Nephron (organoid): Measurements from ENCODE around the gene ITSN2.

ENCODE experiments used
- H3K27ac Mint-ChIP-seq, 3 experiments: 2 replicates each; pipeline ENCODE4 v1.8.0; 2020; ENCODE audit warnings: mixed read lengths in 3 of 3, mild to moderate bottlenecking in 2 of 3, moderate library complexity in 1 of 3
- H3K27me3 Mint-ChIP-seq: 2 replicates; pipeline ENCODE4 v1.8.0; 2021; ENCODE audit warnings: low read depth, mild to moderate bottlenecking, moderate library complexity, mixed read lengths
- H3K36me3 Mint-ChIP-seq: 2 replicates; pipeline ENCODE4 v1.8.0; 2020; ENCODE audit warnings: low read depth, mixed read lengths
- H3K4me1 Mint-ChIP-seq: 2 replicates; pipeline ENCODE4 v1.8.0; 2020; ENCODE audit warnings: mixed read lengths
- H3K4me3 Mint-ChIP-seq, 3 experiments: 2 replicates each; pipeline ENCODE4 v1.8.0; 2020; ENCODE audit warnings: mild to moderate bottlenecking in 3 of 3, mixed read lengths in 3 of 3, moderate library complexity in 2 of 3
- H3K9me3 Mint-ChIP-seq: 2 replicates; pipeline ENCODE4 v1.8.0; 2020; ENCODE audit warnings: mixed read lengths
- TF ChIP-seq, protein P1 (sequence below), 3 experiments: fragments of 200-600 bp; sonication (generic); IDR thresholded peaks; one replicate each; pipeline ENCODE4 v1.5.0; 2021; ENCODE audit warnings: antibody characterized with exemption in 3 of 3; ENCODE audit not compliant: unreplicated experiment in 3 of 3

The ITSN2 gene

DNA sequence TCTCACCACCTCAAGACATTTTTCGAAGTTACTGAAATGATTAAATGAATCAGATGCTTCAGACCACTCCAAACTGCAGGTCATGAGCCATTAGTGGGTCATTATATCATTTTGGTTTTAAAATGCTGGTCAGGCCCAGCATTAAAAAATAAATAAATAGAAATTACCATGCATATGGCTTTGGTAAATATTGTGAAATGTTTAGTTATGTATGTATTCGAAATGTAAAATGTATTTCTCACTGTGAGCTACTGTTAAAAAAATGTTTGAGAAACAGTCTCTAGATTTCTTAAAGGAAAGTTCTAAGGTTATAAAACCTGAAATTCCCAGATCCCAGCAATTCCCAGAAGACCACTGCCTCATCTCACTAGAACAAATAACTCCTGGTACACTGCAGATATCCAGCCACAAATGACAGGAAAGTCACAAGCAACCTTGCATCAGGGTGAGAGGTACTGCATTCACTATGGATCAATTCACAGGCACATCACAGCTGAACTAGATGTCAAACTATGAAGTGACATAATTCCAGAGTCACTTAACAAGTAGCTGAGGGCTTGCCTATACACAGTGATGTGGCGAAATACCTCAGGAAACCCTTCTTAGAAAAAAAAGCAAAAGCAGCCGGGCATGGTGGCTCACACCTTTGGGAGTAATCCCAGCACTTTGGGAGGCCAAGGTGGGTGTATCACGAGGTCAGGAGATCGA lies 138.8 kb downstream of the ITSN2 start:
- TF ChIP-seq, protein P1, sequence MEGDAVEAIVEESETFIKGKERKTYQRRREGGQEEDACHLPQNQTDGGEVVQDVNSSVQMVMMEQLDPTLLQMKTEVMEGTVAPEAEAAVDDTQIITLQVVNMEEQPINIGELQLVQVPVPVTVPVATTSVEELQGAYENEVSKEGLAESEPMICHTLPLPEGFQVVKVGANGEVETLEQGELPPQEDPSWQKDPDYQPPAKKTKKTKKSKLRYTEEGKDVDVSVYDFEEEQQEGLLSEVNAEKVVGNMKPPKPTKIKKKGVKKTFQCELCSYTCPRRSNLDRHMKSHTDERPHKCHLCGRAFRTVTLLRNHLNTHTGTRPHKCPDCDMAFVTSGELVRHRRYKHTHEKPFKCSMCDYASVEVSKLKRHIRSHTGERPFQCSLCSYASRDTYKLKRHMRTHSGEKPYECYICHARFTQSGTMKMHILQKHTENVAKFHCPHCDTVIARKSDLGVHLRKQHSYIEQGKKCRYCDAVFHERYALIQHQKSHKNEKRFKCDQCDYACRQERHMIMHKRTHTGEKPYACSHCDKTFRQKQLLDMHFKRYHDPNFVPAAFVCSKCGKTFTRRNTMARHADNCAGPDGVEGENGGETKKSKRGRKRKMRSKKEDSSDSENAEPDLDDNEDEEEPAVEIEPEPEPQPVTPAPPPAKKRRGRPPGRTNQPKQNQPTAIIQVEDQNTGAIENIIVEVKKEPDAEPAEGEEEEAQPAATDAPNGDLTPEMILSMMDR (IDR thresholded peaks at IDR 0.05; ENCODE audit: unreplicated experiment in 3 of 3): no peak
- Mint-ChIP-seq H3K27ac (no peak overlapping the region), H3K9me3 (no peaks in the 10 kb centered on the region)

DNA sequence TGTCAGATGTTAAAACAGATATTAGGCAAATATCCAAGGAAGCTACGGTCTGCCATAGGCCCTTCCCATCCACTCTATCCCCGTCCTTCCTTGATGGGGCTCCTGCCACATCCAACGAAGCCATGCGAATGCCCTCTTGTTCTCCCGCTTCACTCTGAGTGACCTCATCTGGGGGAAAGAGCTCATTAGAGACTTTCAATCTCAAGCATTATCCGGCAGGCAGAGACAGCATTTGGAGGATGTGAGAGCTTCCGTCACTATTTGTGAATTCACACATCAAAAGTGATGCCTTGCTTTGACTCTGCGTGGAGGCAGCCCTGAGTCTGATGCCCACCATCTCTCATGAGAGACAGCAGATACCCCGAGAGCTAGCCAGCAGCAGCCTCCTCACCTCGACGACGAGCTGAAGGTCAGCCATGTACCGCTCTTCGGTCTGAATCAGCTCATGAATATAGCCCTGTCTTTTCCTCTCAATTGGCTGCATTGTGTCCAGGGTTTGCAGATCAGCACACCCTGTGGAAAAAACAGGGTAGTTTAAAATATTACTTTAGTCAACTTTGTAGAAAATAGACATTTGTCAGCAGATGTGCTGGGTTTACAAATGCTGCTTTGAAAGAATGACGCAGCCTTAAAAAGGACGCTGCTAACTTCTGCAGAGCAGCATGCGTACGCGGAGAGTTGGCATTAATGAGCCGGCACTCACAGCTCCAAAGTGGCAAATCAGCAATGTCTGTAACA lies 139.6 kb downstream of the ITSN2 start:
- Mint-ChIP-seq H3K9me3 (no peaks in the 10 kb centered on the region), H3K36me3 (peaks cover 19% of the 10 kb centered on the region), H3K4me3 (no peak overlapping the region), H3K27ac (no peak overlapping the region), H3K27me3 (peaks cover 10% of the 10 kb centered on the region), H3K4me1 (no peaks in the 10 kb centered on the region)
- TF ChIP-seq, protein P1 (IDR thresholded peaks at IDR 0.05; ENCODE audit: unreplicated experiment in 3 of 3): no peak

More for the DNA sequence above, 138.8 kb downstream of the ITSN2 start:
- Mint-ChIP-seq H3K4me3 (no peak overlapping the region), H3K4me1 (no peaks in the 10 kb centered on the region), H3K36me3 (peaks cover 13% of the 10 kb centered on the region), H3K27me3 (peaks cover 10% of the 10 kb centered on the region)

DNA sequence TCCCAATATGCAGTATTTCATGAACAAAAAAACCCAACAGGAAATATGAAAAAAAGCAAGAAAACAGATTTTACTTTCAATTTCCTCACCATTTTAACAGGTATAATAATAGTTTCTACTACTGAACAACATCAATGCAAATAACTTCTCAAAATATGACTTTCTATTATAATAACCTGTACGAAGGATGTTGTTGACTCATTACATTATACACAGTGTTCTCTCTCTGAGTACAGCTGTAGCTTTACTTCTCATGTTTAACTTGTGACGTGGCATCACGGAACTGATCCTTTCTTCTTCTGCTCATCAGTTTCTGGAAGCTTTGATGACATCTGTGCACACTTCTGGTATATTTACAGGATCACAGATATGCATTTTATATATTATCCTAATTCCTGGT lies 145.5 kb downstream of the ITSN2 start:
- peaks cover 14% of the 10 kb centered on the region for H3K36me3 Mint-ChIP-seq
- no peak overlapping the region for H3K4me3 Mint-ChIP-seq
- H3K27me3 Mint-ChIP-seq: peaks cover 4% of the 10 kb centered on the region
- H3K4me1 Mint-ChIP-seq: no peaks in the 10 kb centered on the region
- no peaks in the 10 kb centered on the region for H3K9me3 Mint-ChIP-seq
- TF ChIP-seq, protein P1 (IDR thresholded peaks at IDR 0.05; ENCODE audit: unreplicated experiment in 3 of 3): no peak
- no peak overlapping the region for H3K27ac Mint-ChIP-seq

GRCh38 chr2:24211408-24211807 lies 148.9 kb downstream of the ITSN2 start:
- H3K4me1 Mint-ChIP-seq: no peaks in the 10 kb centered on the region
- H3K27ac Mint-ChIP-seq: no peak overlapping the region
- H3K27me3 Mint-ChIP-seq: no peaks in the 10 kb centered on the region
- H3K9me3 Mint-ChIP-seq: no peaks in the 10 kb centered on the region
- H3K36me3 Mint-ChIP-seq: peaks cover 29% of the 10 kb centered on the region
- H3K4me3 Mint-ChIP-seq: no peak overlapping the region
- TF ChIP-seq, protein P1 (IDR thresholded peaks at IDR 0.05; ENCODE audit: unreplicated experiment in 3 of 3): no peak

DNA sequence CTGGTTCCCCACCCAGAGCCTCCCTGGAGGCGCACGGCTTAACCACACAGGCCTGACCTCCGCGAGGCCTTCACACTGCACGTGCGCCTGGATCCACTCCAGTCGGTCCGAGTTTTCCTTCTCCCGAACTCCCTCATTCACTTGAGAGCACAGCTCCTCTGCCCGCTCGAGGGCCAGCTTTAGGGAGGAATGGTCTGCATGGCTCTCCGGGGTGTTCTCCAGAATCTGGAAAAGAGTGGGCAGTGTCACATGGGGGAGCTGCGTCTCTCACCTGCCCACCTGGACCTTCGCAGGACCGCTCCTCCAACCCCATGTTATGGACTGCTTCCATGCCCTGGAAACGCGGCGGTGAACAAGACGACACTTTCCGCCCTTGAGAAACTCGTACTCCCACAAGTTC lies 149.6 kb downstream of the ITSN2 start:
- no peak overlapping the region for H3K27ac Mint-ChIP-seq
- no peaks in the 10 kb centered on the region for H3K4me1 Mint-ChIP-seq

More for the DNA sequence above, 149.6 kb downstream of the ITSN2 start:
- no peak overlapping the region for H3K4me3 Mint-ChIP-seq
- no peaks in the 10 kb centered on the region for H3K9me3 Mint-ChIP-seq
- H3K36me3 Mint-ChIP-seq: peaks cover 27% of the 10 kb centered on the region
- no peaks in the 10 kb centered on the region for H3K27me3 Mint-ChIP-seq
- TF ChIP-seq, protein P1 (IDR thresholded peaks at IDR 0.05; ENCODE audit: unreplicated experiment in 3 of 3): no peak
